ENCODE results near the gene FBLN5.
"Not testable (repeated sequence)": the region's sequence is repeated elsewhere in the genome, so short reads cannot be mapped to it uniquely, and the experiment has no call there.

The FBLN5 gene

DNA sequence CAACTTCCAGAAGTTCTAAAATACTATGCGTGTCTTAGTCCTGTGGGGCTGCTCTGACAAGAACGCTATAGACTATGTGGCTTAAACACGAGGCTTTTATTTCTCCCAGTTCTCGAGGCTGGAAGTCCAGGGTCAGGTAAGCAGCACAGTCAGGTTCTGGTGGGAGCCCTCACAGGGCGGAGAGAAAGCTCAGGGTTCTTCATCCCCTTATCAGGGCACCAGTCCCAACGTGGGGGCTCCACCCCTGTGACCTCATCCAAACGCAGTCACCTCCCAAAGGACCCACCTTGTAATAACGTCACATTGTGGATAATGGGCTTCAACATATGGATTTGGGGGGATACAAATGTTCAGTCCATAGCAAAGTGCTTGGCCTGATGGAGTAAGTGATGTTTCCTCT is 43.0 kb downstream of the FBLN5 start:
- DNase-seq, result no peak

DNA sequence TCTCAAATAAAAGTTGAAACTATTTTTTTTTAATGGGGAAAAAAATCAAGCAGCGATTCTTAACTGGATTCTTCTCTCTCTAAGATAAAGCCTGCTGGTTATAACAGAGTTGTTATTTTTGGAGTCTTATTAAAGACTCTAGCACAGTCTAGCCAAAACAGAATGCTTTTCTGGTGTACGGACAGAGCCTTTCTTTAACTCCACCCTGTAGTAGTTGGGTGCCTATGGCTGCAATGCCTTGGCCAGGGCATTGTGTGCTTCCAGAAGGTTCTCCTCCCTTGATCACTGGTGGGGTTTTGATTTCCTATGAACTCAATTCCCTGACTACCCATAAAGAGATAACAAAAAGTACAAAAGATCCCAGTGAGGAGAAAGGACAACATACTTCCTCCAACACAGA is 44.4 kb downstream of the FBLN5 start:
- no peak for DNase-seq

DNA sequence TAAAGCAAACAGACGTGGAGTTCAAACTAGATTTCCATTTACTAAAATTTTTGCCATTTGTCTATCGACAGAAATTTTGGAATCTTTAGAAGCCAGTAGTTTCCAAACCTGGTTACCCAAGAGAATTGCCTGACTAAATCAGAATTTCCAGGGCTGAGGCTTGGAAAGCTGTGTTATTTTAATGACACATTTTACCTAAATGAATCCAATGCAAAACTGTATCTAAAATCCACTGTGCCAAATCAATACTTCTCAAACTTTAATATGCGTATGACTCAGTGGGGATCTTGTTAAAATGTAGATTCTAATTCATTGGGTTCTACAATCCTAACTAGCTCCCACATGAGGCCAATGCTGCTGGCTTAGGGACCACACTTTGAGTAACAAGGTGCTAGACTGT is 45.2 kb downstream of the FBLN5 start:
- no peak for DNase-seq

DNA sequence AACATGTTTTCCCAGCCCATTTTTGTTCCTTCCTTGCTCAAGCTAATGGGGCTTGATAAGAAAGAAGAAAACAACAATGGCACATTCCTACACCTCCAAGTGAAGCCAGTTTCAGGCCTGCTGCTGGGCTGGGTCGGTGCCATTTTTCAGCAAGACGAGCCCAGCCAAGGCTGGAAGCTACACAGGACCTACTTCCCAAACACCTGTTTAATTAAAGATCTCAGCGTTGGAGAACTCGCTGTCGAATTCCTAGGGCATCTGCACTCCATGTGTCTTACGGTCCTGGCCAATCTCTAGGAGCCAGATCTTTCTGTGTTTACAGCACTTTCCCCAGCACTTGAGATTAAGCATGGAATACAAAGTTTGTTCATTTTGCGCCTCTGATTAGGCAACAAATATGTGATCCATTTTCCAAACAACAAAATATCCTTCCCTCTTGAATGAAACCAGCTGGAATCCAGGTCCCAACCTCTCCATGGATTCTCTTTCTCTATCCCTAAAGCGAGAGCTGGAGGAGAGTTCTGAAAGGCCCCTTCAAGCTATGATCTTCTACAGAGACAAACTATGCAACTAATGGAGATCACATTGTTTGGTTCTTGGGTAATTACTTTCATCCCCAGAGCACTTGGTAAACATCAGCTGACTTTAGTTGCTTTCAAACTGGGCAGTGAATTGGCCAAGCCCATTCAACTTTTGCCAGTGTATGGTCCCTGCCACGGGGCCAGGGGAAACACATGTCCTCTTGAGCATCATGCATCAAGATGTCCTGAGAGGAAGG is 45.9 kb downstream of the FBLN5 start:
- DNase-seq, result no peak

DNA sequence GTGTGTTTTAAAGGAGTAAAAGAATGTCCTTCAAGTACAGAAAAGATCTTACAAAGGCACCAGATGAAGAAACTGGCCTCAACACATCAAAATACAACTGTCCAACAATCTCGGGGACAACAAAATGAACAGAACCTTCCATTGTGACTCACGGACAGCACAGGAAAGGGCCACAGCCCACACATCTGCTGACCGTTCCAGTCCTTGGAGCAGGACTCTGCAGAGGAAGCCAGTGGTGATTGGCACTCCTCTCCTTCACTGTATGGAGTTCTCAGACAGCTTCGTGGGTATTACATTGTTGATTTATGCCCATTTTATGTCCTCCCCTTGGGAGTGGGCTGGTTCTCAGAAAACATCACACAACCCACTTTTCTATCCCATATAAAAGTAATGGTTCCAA is 47.7 kb downstream of the FBLN5 start:
- DNase-seq, result no peak

DNA sequence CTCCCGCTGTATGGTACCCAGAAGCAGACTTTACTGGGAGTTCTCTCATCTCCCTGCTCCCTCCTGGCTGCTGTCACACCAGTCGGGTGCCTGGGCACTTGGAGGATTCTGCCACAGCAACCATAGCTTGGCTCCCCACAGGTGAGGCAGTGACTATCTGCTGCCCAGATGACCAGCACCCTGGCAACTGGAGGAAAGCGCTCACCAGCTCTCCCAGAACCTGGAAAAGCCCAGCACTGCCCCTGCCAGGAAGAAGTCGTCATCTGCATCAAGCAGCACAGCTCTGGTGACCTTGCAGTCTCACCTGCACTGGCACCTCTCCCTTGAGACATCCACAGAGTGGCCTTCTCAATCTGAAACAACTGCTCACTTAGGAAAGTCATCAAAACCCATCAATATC is 48.3 kb downstream of the FBLN5 start:
- no peak for DNase-seq

DNA sequence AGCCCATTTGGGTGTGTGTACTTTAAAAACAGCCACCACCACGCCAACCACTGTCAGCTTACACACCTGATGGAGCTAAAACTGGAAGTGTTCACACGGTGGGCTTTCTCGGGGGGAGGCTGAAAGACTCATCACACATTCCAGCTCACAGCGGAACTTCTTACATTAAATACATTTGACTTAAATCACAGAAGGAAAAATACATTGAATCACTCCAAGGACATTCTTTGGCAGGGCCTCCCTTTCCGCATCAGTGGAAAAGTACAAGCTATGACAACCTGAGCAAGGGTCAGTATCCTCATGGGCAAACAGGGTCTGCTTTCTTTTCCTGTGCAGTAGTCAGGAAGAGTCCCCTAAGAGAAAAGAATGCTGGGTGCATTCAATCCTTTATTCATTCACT is 49.1 kb downstream of the FBLN5 start:
- DNase-seq, result no peak

DNA sequence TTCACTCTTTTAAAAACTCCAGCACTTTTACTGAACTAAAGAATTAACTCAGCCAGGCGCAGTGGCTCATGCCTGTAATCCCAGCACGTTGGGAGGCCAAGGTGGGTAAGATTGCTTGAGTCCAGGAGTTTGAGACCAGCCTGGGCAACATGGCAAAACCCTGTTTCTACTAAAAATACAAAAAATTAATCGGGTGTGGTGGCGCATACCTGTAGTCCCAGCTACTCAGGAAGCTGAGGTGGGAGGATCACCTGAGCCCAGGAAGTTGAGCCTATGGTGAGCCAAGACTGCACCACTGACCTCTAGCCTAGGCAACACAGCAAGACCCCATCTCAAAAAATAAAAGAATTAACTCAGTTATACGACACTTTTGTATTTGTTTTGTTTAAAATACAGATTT is 49.8 kb downstream of the FBLN5 start:
- DNase-seq, result not testable (repeated sequence)

DNA sequence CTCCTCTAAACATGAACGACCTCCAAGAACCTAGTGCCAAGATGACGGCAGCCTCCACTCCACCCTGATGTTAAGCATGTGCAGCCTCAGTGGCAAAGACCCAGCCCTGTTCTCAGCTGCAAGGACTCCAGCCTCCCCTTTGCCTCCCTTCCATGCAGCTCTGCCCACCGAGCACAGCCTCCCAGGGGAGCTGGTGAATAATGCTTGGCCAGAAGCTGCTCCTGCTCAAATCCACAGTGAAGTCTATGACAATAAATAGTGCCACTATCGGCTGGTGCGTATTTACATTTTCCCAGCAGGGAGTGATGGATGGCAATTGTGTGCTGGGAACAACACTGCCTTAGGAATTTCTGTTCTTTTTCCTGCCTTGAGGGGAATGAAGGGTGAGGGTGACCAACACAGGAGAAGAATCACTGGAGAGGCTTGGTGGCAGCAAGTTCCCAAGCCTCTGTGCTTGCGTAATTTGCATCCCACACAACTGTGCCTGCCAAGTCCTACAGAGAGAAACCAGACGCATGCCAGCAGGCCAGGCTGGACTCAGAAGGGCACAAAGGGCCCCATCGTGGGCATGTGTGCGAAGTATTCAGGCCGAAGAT is 50.3 kb downstream of the FBLN5 start:
- DNase-seq, result no peak

DNA sequence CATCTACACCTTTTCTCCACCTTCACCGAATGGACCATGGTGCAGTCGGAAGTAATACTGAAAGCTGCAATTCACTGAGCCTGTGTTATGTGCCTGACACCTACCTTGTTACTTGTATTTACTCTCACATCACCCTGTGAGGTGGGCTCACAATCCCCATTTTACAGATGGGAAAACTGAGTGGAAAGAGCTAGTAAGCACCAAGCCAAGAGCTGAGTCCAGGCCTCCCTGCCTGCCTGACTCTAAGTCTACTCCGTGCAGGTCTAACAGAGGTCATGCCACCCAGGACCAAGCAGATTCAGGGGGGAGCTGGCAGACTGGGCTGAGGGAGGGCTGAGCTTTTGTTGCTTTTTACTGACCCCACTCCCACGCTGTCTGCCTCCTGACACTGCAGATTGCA is 51.1 kb downstream of the FBLN5 start:
- DNase-seq, result no peak

DNA sequence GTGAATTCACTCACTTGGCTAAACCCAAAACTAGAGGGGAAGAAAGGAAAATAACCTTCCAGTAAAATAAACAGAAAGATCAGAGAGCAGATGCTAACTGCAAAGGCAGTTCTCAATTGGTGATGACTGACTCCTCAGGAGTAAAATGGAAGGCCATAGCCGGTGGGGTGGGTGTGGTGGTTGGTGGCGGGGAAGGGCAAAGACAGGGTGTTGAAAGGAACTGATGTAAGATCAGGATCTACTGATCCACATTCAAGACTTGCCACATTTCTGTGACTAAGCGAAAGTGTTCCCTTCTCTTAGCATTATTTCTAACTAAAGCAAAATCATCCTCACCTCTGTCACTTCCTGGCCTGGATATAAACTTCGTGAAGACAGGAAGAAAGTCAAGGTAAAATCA is 53.8 kb downstream of the FBLN5 start:
- DNase-seq, result peak; percentile 13

DNA sequence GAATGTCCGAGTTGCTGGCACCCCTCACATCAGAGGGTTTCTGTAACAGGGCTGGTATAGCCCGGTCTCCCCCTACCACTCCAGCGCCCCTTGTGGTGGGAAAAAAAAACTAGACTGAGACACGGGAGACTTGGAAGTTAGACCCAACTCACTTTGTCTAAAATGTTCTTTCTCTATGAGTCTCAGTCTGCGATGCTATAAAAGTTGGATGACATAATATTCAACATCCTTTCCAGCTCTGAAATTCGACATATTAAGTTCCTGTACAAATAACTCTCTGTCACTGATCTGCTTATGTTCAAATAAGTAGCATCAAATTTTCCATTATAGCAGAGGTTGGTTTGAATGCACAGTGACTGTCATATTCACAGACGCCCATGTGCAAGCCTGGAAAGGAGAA is 54.5 kb downstream of the FBLN5 start:
- DNase-seq, result no peak

DNA sequence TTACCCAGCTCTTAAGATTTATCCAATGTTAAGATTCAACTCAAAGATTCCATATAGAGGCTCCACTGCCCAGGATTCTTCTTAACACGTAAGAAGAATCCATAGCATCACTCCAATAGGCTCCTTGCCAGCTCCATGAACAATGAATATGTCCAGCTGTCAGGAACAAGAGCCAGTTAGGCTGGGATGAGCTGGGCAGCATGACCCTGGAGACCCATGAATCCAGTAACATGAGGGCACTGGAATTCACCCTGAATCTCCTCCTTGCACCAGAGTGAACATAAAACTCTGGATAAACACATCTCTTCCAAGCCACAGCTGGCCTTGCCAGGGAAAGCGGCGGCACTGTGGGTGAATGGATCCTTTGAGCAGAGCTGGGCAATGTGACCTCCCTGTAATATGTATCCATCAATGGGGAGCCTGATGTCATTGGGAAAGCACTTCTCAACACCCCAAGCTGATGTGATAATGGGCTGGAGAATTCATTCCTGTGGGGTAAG is 55.7 kb downstream of the FBLN5 start:
- no peak for DNase-seq

DNA sequence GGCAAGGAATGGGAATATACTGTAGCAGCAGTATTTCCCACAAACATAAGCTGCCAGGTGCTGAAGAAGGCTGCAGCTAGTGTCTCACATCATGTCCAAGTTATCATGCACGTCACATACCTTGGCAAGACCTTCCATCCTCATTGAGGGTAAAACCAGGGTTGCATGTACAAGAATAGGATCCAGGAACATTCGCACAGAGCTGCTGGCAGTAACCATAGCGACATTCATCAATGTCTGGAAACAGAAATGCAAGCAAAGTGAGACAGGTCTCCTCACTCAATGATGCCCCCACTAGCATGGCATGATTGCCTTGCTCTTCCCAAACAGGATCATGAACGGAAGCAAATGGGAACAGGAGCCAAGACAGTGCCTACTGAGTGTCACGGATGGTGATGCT is 56.4 kb downstream of the FBLN5 start:
- DNase-seq, result no peak

DNA sequence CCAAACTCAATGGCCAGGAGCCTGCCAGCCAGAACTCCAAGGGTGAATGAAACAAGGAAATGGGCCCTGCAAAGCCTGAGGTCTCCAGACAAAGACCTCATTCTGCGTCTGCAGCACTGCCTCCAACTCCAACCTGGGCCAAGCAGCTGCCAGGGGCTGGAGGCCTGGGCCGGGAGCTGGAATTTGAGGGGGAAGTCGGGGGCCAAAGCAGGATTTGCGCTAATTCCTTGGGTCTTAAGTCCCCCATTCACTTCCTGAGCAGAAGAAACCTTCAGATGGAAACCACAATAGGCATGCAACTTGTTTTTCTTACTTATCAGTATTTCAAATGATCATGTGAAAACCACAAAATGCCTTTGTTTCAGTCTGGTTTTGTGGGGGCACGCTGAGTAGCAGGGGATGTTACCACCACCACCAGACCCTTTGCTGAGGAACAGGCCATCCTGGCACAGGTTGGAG is 57.2 kb downstream of the FBLN5 start:
- no peak for DNase-seq

DNA sequence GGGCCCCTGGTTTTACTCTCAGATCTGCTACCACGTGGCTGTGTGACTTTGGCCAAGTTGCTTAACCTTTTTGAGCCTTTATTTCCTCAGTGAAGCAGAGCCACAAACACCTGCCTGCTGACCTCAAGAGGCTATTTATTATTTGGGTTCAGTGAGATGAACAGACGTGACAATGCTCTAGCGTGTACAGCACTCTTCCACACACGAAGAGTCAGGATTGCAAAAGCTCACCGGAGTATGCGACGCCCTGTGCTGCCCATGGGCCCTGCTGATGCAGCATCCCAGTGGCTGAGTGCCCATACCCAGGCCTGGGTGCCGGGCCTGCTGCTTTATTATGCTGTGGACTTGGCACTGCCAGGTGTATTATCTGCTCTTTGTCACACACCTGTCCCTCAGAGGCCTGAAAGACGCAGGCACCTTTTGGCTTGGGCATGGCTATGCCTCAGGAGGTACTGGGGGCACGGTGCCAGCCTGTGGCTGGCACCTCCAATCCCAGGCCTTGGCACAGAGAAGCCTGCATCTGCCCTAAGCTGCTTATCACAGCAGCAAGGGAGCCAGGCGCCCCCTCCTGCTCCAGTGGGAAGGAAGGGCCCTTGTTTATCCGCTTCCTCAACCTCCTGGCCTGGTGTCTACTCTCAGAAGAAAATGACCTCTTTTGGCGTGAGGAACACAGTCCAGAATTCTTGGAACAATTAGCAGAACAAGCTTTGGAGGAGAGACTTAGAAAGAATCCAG is 57.9 kb downstream of the FBLN5 start:
- DNase-seq, result no peak

DNA sequence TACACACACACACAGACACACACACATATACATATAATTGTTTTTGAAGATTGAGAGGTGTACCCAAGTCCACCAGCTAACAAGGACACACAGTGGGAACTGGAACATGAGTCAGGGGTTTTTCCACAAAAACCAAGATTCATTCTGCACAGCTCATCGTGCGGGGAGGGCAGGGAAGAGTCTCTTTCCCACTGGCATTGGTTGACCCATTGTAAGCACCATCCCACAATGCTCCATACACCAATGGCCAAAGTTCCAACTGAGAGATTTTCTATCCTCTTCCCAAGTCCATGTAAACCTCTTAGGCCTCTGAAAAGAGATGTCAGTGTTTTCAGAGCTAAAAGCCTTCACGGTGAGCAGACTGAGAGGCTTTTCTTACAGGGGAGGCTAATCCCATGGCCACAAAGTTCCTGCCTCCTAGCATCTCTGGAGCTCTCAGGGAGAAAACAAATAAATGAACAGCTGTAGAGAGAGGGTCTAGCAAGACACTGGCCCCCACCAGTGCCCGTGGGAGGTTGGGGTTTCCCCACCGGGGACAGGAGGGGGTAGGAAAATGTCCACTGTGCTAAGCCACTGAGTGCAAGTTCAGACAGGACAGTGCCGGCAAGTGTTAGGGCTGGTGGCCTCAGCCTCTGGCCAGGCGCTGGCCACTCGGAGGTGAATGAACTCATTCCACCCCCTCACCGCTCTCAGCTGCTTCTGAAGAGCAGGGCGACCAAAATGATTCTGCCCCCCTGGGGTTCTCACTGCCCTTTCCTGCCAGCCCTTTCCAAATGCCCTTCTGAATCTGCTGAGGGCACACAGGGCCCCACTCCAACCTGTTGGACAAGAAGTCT is 58.6 kb downstream of the FBLN5 start:
- no peak for DNase-seq

DNA sequence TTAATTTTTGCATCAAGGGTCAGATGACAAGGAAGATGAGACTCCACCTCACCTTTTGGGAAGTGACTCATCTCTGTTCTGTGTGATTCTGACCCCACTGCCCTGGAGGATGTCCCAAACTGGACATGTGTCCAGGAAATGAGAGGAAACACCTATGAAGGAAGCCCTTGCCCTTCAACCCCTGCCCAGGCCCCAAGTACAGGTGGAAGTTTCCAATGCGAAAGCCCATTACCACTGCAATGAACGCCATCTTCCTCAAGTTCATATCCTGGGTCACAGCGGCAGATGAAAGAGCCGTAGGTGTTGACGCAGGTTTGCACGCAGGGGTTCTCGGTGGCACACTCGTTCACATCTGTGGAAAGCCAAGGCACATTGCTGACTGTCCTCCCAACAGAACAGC is 60.5 kb downstream of the FBLN5 start:
- DNase-seq, result no peak

DNA sequence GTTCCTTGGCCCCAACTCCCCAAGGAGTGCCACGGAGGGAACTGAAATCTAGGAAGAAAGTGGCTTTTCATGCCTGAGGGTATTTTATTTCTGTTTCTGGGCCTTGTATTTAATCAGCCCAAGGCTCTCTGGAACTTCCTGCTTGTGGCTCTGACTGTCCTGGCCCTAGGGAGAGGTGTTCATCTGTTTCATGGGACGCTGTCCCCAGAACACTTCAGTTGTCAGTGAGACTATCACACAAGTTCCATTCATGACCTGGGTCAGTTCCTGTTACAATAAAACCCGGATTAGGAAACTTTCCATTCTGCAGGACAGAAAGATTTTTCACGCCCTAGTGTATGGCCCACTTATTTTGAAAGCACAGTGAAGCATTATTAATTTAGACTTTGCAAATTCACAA is 61.7 kb downstream of the FBLN5 start:
- no peak for DNase-seq

DNA sequence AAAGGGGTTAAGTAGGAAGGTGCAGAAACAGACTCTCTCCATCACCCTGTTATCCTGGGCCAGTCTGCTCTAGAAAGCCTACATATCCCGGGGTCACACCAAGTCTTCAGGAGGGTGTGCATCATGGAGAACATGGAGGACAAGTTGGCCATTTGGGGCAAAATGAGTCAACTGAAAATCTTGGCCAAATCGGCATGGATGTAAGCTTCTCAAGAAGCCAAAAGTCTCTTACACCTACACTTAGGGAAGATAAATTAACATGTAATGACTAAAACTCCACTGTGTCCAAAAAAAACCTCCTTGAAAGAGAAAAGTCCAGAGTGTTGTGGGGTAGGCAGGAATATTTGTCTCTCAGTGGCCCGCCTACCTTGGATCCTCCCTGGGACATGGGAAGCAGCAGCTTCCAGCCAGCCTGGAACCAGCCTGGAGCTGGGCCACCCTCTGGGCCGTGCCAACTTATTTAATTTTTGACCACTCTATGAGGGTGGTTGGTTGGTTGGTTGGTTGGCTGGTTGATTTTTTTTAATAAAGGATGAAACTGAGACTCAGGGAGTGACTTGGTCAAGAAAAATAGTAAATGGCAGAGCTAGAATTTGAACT is 62.3 kb downstream of the FBLN5 start:
- no peak for DNase-seq

DNA sequence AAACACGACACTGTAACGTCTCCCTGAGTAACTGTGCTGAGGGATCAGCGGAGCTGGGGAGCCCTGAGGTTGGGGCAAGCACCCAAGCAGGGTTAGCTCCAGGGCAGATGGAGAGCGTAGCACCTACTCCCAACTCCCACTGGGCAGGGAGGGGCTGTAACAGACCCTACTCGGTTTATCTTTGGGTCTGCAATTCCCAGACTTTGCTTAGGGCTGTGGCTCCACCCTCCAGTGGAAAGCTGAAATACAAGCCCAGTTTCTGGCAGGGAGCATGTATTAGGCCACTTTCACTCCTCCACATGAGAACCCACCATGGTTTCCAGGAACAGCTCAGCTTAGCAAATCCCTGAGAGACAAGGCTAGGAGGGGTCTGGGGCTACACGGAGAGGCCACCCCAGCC is 62.8 kb downstream of the FBLN5 start:
- DNase-seq, result no peak

DNA sequence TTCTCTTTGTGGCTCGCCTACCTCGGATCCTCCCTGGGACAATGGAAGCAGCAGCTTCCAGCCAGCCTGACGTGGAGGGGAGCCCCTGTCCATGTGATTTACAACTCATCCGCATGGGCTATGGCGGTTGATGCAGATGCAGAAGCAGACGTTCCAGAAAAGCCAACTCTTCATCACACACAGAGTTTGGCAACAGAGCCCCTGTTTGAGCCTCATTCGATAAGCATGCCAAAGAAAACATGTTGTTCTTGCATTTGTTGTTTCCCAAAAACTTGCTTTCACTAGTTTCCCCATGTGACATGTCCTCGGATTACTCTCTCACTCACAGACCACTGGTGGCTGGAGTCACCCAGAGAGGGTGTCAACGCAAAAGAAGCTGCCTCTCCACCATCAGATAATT is 63.7 kb downstream of the FBLN5 start:
- DNase-seq, result no peak

DNA sequence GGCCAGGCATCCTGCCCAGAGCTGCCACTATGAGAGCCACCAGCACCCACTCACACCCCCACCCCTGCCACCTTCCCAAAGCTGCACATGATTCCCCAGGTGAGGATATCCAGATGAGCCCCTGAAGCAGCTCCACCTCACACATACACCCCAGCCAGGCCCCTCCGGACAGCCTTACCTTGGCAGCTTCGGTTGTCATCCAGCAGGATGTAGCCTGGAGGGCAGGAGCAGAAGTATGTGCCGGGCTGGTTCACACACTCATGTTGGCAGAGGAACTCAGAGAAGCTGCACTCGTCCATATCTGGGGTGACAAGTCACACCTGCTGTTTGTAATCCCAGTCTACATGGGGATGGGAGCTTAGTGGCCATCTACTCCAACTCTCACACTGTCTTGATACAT is 64.7 kb downstream of the FBLN5 start:
- DNase-seq, result no peak

Measured in CD4-positive, alpha-beta T cell treated with Interferon gamma for 1 hour (primary cell).